Fibroblast of villous mesenchyme (primary cell): ENCODE results near the gene HCN2. TPM values are rescaled to one million over a fixed set of nuclear protein-coding genes. Genes with fewer than 3 reads are reported as not detected.
A peak's percentile ranks its signal among the peaks of the same experiment; 100 is the strongest.

ENCODE experiments used
- DNase-seq: peaks from one replicate; pipeline ENCODE4 v3.0.0-alpha.2; 2010; ENCODE audit warnings: low read depth
- H3K4me3 ChIP-seq: 2 replicates; pipeline ENCODE4 v1.5.1; 2011; ENCODE audit warnings: low read depth, mild to moderate bottlenecking, low read length
- total RNA-seq: library from RNA; depleted of rRNA; stranded (reverse); fragments of >200 nt; gene quantifications from 2 replicates; pipeline ENCODE4 v1.2.3, GENCODE V29; 2012
- TF ChIP-seq, protein P1 (sequence below): IDR thresholded peaks from 2 replicates; pipeline ENCODE4 v1.5.1; 2012; ENCODE audit warnings: low read depth, mild to moderate bottlenecking, low read length; ENCODE audit not compliant: insufficient read depth

The HCN2 gene
- total RNA-seq, 1 donor: 0.86 TPM

DNA sequence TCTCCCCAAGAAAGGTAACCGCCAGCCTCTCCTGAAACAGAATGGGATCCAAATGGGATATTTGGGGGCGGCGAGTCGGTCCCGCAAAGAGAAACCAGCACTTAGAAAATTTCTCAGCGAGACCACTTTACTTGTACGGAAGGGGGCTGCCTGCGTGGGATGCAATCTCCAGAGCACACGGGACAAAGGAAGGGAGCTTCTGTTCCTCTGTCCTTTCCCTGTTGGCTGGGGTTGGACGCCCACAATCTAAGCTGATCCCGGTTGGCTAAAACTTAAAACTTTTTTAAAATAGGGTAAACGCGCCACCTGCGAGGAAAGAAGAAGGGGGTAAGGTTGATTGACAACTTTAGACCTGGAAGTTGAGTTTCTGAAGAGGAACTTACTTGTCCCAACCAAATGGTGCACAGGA lies 18.1 kb upstream of the HCN2 start:
- TF ChIP-seq, protein P1, sequence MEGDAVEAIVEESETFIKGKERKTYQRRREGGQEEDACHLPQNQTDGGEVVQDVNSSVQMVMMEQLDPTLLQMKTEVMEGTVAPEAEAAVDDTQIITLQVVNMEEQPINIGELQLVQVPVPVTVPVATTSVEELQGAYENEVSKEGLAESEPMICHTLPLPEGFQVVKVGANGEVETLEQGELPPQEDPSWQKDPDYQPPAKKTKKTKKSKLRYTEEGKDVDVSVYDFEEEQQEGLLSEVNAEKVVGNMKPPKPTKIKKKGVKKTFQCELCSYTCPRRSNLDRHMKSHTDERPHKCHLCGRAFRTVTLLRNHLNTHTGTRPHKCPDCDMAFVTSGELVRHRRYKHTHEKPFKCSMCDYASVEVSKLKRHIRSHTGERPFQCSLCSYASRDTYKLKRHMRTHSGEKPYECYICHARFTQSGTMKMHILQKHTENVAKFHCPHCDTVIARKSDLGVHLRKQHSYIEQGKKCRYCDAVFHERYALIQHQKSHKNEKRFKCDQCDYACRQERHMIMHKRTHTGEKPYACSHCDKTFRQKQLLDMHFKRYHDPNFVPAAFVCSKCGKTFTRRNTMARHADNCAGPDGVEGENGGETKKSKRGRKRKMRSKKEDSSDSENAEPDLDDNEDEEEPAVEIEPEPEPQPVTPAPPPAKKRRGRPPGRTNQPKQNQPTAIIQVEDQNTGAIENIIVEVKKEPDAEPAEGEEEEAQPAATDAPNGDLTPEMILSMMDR: no peak
- DNase-seq: peak; percentile 63
- H3K4me3 ChIP-seq: peak overlapping the region; percentile 52

DNA sequence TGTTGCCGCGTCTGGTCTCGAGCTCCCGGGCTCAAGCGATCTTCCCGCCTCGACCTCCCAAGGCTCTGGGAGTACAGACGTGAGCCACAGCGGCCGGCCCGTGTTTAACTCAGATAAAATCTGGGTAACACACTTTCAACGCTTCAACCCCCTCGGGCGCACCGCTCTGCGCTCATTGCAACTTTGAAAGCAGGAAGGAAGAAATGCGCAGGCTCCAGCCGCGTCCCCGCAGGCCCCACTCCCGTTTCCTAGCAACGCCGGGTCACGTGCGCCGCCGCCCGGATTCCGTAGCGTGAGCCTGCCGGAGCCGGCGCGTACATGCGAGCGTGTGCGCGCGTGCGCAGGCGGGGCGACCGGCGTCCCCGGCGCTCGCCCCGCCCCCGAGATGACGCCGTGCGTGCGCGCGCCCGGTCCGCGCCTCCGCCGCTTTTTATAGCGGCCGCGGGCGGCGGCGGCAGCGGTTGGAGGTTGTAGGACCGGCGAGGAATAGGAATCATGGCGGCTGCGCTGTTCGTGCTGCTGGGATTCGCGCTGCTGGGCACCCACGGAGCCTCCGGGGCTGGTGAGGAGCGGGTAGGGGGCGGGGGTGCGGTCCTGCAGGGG lies 17.4 kb upstream of the HCN2 start, which contains the start of gene BSG:
TSS of gene BSG (plus strand) at position 457 of the 603 bp plus-strand sequence. CDS start at position 496, 39 bp downstream.
- TF ChIP-seq, protein P1: no peak
- H3K4me3 ChIP-seq: peak within 1 kb of the TSS; percentile 97
- peak; percentile 99 for DNase-seq

DNA sequence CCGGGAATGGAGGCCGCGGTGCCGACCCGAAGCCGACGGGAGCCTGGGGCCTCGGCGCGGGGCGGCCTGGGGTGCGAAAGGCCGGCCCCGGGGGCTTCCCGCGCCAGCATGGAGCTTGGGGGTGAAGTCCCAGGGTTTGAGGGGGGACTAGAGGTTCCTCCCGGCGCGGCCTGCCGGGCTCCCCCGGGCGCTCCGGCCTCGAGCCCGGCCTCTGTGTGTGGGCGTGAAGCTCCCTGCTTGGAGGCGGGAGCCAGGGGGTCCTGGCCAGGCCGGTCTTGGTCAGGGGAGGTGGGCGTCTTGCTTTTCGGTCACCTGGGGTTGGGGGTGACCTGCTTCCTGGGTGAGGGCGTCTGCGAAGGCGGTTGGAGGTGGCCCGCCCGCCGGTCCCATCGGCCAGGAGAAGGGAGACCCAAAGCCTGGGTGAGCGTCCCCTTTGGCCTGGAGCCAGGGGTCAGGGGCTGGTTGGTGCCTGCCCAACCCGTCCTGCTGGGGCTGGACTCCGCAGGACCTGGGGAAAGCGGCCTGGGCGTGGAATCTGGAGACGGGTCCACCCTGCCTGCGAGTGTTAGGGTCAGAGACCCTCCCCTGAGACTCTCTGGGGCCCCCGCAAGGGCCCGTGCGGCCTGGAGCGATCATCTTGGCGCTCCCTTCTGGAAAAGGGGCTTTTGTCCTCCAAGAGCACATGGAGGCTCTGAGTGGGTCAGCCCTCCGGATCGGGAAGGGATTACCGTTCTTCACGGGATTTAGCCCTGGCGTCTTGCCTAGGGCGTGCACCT lies 16.8 kb upstream of the HCN2 start:
- TF ChIP-seq, protein P1: no peak
- peak overlapping the region; percentile 97 for H3K4me3 ChIP-seq
- DNase-seq: peak; percentile 71

DNA sequence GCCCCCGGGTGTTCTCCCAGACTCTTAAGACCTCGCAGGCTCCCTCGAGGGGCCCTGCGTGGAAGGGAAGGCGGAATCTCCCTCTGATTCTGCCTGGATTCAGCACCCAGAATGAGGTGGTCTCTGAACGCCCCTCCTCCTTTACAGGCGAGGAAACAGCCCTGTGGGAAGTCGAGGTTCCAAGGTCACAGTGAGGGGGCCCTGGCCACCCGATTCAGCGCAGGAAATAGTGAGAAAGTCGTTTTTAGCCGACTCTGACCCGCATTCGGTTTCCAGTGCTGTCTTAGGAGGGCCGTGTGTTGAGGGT lies 16.2 kb upstream of the HCN2 start:
- no peak for DNase-seq
- peak overlapping the region; percentile 97 for H3K4me3 ChIP-seq
- TF ChIP-seq, protein P1: no peak

DNA sequence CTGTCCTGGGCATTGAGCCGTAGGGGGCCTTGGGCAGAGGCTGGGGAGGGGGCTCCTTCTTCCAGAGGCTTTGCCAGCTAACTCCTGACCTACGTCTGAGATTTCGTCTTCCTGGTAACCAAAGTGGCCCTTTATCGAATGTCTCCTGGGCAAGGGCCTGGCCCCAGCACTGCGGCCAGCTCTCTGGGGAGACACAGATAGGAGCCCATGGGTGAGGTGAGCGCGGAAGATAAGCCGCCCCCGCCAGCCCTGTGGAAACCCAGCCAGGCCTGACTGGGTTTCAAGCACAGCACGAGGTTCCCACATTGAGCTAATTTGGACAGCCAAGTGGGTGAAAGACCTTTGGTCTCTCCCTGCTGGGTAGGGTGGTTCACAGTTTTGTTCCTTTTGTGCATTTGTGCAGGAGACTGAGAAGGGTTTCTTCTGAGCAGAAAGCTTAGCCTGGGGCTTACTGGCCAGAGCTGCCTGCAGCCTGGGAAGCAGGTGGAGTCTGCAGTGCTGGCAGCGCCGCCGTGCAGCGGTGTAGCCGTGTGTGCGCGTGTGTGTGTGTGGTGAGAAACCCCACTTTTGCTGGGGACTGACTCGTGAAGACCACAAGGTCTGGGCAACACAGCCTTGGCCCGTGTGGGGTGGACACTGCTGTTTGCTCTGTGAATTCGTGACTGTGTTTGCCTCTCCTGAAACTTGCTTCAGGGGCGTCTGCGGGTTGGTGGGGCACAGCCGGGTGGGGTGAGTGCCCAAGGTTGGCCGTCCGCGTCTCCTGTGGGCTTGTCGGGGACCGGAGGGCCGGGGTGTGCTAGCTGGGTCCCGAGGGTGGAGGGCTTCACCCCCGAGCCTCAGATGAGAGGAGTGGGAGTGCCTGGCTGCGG lies 14.8 kb upstream of the HCN2 start:
- DNase-seq: peak; percentile 60
- peak overlapping the region; percentile 97 for H3K4me3 ChIP-seq
- TF ChIP-seq, protein P1: no peak

DNA sequence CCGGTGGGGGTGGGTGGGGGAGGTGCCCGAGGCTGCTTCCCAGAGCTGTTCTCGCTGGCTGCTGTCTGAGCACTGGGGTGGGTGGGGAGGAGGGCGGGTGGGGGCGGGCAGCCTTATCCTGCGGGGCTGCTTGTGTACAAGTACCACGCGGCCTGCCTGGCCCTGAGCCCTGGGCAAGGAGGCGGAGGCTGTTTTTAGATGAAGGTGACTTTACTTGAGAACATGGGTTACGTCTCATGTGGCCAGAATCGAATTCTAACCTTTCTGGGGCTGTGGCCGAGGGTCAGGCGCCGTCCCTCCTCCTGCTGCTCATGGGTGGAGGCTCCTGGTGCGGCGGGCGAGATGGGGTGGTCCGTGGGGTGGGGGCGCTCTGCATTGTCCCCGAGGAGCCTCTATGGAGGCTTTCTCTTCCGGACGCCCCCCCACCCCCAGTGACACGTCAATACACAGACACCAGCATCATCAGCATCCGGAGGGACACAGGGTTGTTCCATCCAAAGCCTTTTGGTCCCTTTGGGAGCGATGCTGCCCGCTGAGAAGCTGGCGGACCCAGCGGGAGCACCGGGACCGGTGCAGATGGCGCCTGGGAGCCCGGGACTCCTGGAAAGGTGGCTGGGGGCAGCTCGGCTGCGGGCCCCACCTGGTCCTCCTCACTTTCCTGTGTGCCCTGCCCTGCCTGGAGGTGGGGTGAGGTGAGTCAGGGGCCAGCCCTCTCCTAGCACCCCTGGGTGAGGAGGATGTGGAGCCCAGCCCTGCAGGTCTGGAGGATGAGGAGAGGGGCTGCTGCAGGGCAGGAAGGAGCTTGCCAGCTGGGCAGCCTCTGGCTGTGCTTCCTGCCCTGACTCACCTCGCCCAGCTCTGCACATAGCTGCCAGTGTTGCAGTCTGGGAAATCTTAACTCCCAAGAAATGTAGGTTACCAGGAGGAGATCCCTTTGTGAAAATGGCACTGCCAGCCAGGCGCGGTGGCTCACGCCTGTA lies 13.9 kb upstream of the HCN2 start:
- peak overlapping the region; percentile 97 for H3K4me3 ChIP-seq
- DNase-seq: peak; percentile 58
- TF ChIP-seq, protein P1: no peak
